B cell (primary cell): ENCODE results near the gene RERE.

Experiments
- CTCF ChIP-seq: fragments of 200-600 bp; IDR thresholded peaks from one replicate; pipeline ENCODE4 v1.8.0; 2022; ENCODE audit warnings: antibody characterized with exemption, mild to moderate bottlenecking
- EZH2 ChIP-seq: IDR thresholded peaks from 2 replicates; pipeline ENCODE4 v1.6.1; 2012; ENCODE audit warnings: borderline replicate concordance, low read depth, mild to moderate bottlenecking, moderate library complexity, low read length; ENCODE audit not compliant: insufficient read depth, poor library complexity, severe bottlenecking

- TF ChIP-seq CTCF = no peak
- TF ChIP-seq EZH2 = no peak
Measured at GRCh38 chr1:8509579-8509978, 307.9 kb downstream of the RERE start.
